GM12801 (cell line): ENCODE data around the gene EGFLAM.

ENCODE experiments used
- TF ChIP-seq, protein P1 (sequence below): IDR thresholded peaks from one replicate; pipeline ENCODE4 v1.5.1; 2011; ENCODE audit warnings: control low read depth; ENCODE audit not compliant: insufficient read length; ENCODE audit errors: extremely low read depth

The EGFLAM gene

GRCh38 chr5:38467353-38468040 lies 209.1 kb downstream of the EGFLAM start:
- TF ChIP-seq, protein P1, sequence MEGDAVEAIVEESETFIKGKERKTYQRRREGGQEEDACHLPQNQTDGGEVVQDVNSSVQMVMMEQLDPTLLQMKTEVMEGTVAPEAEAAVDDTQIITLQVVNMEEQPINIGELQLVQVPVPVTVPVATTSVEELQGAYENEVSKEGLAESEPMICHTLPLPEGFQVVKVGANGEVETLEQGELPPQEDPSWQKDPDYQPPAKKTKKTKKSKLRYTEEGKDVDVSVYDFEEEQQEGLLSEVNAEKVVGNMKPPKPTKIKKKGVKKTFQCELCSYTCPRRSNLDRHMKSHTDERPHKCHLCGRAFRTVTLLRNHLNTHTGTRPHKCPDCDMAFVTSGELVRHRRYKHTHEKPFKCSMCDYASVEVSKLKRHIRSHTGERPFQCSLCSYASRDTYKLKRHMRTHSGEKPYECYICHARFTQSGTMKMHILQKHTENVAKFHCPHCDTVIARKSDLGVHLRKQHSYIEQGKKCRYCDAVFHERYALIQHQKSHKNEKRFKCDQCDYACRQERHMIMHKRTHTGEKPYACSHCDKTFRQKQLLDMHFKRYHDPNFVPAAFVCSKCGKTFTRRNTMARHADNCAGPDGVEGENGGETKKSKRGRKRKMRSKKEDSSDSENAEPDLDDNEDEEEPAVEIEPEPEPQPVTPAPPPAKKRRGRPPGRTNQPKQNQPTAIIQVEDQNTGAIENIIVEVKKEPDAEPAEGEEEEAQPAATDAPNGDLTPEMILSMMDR = no peak

- TF ChIP-seq, protein P1 = no peak
These were observed 209.9 kb downstream of the EGFLAM start for GRCh38 chr5:38468202-38468673.

DNA sequence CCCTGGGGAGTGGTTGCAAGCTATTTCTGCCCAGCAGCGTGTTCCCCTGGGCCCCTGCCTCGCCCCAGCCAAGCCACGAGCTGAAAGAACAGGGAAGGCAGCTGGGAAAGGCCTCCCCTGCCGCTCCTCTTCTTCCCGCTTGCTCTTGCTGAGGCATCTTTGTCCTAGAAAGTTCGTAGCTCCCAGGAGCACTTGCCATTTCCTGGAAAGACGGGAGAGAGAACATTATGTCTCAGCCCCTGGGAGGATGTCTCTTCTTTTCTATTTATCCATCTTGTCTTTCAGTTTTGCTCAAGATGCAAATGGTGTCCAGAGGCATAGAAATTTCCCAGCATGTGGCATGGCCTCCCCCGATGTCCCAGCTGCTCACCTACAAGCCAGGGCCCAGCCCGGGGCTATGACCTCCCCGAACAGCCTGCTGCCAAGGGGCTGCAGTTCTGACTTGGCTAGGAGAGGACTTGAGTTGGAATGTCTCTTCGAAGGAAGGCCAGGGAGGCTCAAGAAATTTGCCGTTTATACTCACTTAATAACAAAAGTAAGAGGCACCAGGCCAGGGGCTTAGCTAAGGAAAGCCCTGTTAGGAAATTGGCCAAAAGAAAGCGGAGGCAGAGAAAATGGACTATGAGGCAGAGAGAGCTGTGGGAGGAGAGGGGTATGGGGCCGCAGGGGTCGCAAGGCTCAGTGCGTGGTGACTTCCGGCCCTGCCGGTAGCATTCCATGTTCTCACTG lies 210.8 kb downstream of the EGFLAM start:
- TF ChIP-seq, protein P1 = no peak

- TF ChIP-seq, protein P1 = no peak
These were observed 211.4 kb downstream of the EGFLAM start for GRCh38 chr5:38469707-38470267.

GRCh38 chr5:38471709-38472108 lies 213.3 kb downstream of the EGFLAM start:
- TF ChIP-seq, protein P1 = no peak

- TF ChIP-seq, protein P1 = no peak
These were observed 214.2 kb downstream of the EGFLAM start for GRCh38 chr5:38472541-38472940.

DNA sequence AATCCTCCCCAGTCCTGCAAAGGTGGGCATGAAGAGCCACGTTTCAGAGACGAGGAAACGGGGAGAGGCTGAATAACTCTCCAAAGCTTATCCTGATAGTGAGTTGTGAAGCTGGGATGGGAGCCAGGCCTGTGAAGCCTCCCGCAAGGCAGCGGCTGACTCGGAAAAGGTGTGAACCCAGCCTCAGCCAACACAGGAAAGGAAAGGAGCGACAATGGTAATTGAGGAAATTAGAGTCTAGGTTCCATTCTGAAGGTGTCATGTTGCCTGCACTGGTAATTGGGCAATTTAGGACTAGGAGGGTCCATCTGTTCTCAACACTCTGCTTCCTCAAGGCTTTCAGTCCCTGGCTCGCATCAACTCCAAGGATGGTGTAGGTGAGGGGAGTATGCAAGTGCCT lies 214.6 kb downstream of the EGFLAM start:
- TF ChIP-seq, protein P1 = no peak
